Activated B cell treated with CpG ODN at 0.5 μM for 24 hours (primary cell): ENCODE data around the gene MSANTD1. TPM values are rescaled to one million over a fixed set of nuclear protein-coding genes. Genes with fewer than 3 reads are reported as not detected.

Experiments used
- ATAC-seq: fragments of 200-7000 bp; cut with Tn5 transposase; one replicate; pipeline ENCODE4 v1.10.0; 2021; ENCODE audit warnings: low read depth, mild to moderate bottlenecking, moderate library complexity
- CTCF ChIA-PET: fragments of 350-600 bp; sonication (Branson Sonifier 250); formaldehyde crosslinking; loops from one replicate; lab custom pipeline; 2021; ENCODE audit warnings: antibody characterized with exemption; lab: Charles Lee
- POLR2A ChIA-PET: fragments of 350-600 bp; sonication (Branson Sonifier 250); formaldehyde crosslinking; loops from one replicate; lab custom pipeline; 2021; ENCODE audit warnings: antibody characterized with exemption; lab: Charles Lee
- DNase-seq: peaks from one replicate; pipeline ENCODE4 v3.0.0; 2022
- H3K27ac Mint-ChIP-seq: one replicate; pipeline ENCODE4 v1.8.0; 2020; ENCODE audit warnings: mixed read lengths
- H3K27me3 Mint-ChIP-seq: one replicate; pipeline ENCODE4 v1.8.0; 2021; ENCODE audit warnings: mixed read lengths
- H3K36me3 Mint-ChIP-seq: one replicate; pipeline ENCODE4 v1.8.0; 2021; ENCODE audit warnings: low read depth, mixed read lengths
- H3K4me1 Mint-ChIP-seq: one replicate; pipeline ENCODE4 v1.8.0; 2021; ENCODE audit warnings: mixed read lengths
- H3K4me3 Mint-ChIP-seq: one replicate; pipeline ENCODE4 v1.8.0; 2020; ENCODE audit warnings: mild to moderate bottlenecking, mixed read lengths
- H3K9me3 Mint-ChIP-seq: one replicate; pipeline ENCODE4 v1.8.0; 2020; ENCODE audit warnings: mixed read lengths
- intact Hi-C: fragments of 100-400 bp; cut with micrococcal nuclease; formaldehyde crosslinking; loops from one replicate; pipeline ENCODE4 v1.15.1; 2024
- total RNA-seq: library from RNA; stranded (reverse); gene quantifications from 2 replicates; pipeline ENCODE4 v1.2.3, GENCODE V29; 2022
- TF ChIP-seq, protein P1 (sequence below): fragments of 200-600 bp; IDR thresholded peaks from one replicate; pipeline ENCODE4 v1.8.0; 2022; ENCODE audit warnings: antibody characterized with exemption, mild to moderate bottlenecking

The MSANTD1 gene
- 3.4 and 5.0 TPM in 2 replicates for total RNA-seq

- H3K9me3 Mint-ChIP-seq: no peaks in the 10 kb centered on the region
- peaks cover 2% of the 10 kb centered on the region for H3K4me1 Mint-ChIP-seq
- no peak for DNase-seq
- no peak within 1 kb of the TSS for H3K27ac Mint-ChIP-seq
- POLR2A ChIA-PET: no interaction called here
- peaks cover 9% of the 10 kb centered on the region for H3K36me3 Mint-ChIP-seq
- no peak within 1 kb of the TSS for H3K4me3 Mint-ChIP-seq
- TF ChIP-seq, protein P1, sequence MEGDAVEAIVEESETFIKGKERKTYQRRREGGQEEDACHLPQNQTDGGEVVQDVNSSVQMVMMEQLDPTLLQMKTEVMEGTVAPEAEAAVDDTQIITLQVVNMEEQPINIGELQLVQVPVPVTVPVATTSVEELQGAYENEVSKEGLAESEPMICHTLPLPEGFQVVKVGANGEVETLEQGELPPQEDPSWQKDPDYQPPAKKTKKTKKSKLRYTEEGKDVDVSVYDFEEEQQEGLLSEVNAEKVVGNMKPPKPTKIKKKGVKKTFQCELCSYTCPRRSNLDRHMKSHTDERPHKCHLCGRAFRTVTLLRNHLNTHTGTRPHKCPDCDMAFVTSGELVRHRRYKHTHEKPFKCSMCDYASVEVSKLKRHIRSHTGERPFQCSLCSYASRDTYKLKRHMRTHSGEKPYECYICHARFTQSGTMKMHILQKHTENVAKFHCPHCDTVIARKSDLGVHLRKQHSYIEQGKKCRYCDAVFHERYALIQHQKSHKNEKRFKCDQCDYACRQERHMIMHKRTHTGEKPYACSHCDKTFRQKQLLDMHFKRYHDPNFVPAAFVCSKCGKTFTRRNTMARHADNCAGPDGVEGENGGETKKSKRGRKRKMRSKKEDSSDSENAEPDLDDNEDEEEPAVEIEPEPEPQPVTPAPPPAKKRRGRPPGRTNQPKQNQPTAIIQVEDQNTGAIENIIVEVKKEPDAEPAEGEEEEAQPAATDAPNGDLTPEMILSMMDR: no peak
- H3K27me3 Mint-ChIP-seq: no peaks in the 10 kb centered on the region
- no peak for ATAC-seq
- CTCF ChIA-PET: no interaction called here
- intact Hi-C loops: no loop called here
These were observed at the start of gene MSANTD1 for GRCh38 chr4:3248811-3249661. Gene MSANTD1, plus strand, starts transcription at chr4:3249159. Its CDS starts 64 bp downstream, at chr4:3249223.

DNA sequence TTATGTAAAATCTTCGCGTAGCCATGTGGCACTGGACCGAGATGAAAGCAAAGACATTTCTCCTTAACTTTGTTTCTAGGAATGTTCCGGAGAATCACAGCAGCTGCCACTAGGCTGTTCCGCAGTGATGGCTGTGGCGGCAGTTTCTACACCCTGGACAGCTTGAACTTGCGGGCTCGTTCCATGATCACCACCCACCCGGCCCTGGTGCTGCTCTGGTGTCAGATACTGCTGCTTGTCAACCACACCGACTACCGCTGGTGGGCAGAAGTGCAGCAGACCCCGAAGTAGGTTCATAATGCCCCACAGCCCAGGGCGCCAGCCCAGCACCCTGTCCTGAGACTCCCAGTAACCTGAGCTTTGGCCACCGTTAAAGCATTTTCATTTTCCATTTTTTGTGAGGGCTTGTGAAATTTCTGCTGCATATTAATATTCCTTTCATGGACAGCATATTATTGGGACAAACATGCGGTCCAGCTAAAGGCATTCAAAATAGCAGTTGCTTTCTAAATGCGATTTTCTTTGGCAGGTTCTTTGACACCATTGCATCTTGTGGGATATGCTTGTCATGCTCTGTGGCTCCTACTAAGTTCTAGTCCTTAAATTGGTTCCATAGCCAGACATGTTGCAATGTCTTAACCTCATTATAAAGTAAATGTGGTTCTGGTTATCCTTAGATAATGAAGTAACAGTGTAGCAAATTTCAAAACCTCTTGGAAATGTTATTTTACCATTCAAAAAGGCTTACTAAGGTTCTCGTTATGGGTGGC lies 49.1 kb upstream of the MSANTD1 start:
- no peaks in the 10 kb centered on the region for H3K9me3 Mint-ChIP-seq
- H3K27me3 Mint-ChIP-seq: no peaks in the 10 kb centered on the region
- H3K4me1 Mint-ChIP-seq: peaks cover 22% of the 10 kb centered on the region
- DNase-seq: no peak
- ChIA-PET CTCF (interaction anchor here (1.3 kb wide), 1 partner anchor 12 kb away, joined by 3 read pairs; no protein-coding TSS in a partner anchor), POLR2A (no interaction called here)
- TF ChIP-seq, protein P1: no peak
- H3K36me3 Mint-ChIP-seq: peaks cover 92% of the 10 kb centered on the region
- no peak overlapping the region for H3K4me3 Mint-ChIP-seq
- no peak for ATAC-seq
- intact Hi-C loops: no loop called here
- no peak overlapping the region for H3K27ac Mint-ChIP-seq

GRCh38 chr4:3200423-3201090 lies 48.4 kb upstream of the MSANTD1 start:
- ChIA-PET POLR2A (interaction anchor here (0.7 kb wide), 1 partner anchor 18 kb away, joined by 4 read pairs; no protein-coding TSS in a partner anchor), CTCF (no interaction called here)
- TF ChIP-seq, protein P1: no peak
- DNase-seq (no peak), ATAC-seq (no peak)
- intact Hi-C loops: no loop called here
- H3K27me3 Mint-ChIP-seq: no peaks in the 10 kb centered on the region
- no peak overlapping the region for H3K27ac Mint-ChIP-seq
- H3K9me3 Mint-ChIP-seq: no peaks in the 10 kb centered on the region
- H3K4me1 Mint-ChIP-seq: peaks cover 22% of the 10 kb centered on the region
- peaks cover 85% of the 10 kb centered on the region for H3K36me3 Mint-ChIP-seq
- H3K4me3 Mint-ChIP-seq: no peak overlapping the region

DNA sequence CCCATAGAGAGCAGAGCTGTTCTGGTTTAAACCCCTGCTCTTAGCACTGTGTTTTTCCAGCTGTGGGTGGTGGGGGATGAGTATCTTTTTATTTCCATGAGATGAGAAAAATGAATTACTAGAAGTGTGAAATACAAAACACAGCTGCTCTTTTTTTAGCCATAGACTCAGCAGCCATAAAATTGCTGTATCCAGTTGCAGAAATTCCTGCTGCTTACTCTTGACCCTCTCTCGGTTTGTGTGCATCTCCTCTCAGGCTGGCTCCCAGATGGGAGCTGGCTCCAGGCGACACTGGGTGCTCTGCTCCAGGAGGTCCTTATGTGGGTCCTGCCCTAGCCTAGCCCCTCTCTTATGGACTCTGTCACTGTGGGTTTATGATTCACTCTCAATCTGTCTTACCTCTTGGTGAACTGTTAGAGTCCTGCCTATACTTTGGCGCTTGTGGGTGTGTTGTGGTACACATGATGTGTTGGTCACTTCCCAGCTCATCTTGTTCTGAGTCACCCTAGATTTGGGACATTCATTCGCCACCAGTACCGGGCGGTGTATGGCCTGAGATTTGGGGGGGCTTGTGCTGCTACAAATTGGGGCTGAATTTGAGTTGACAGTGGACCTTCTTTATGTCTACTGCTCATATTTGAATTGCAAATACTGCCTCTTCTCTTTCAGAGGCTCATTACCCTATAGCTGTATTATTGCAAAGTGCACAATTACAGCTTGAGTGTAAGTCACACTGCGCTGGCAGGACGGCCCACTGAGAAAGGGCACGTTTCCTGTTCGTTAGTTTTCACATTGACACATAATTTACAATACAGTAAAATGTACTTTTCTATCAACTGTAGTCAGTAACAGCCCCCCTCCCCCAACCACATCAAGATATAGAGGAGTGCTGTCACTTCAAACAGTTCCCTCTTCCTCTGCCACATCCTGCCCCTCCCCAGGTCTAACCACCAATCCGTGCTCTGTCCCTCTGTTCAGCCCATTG lies 46.9 kb upstream of the MSANTD1 start:
- no peak overlapping the region for H3K4me3 Mint-ChIP-seq
- ChIA-PET CTCF (no interaction called here), POLR2A (no interaction called here)
- no peaks in the 10 kb centered on the region for H3K9me3 Mint-ChIP-seq
- peaks cover 22% of the 10 kb centered on the region for H3K4me1 Mint-ChIP-seq
- H3K27me3 Mint-ChIP-seq: no peaks in the 10 kb centered on the region
- intact Hi-C loops: no loop called here
- ATAC-seq: peak; percentile 71
- DNase-seq: no peak
- H3K27ac Mint-ChIP-seq: peak overlapping the region; percentile 57
- peaks cover 80% of the 10 kb centered on the region for H3K36me3 Mint-ChIP-seq
- TF ChIP-seq, protein P1: no peak
